Glutamatergic neuron (in vitro differentiated cells): ENCODE data around the gene SERINC5. TPM values are rescaled to one million over a fixed set of nuclear protein-coding genes. Genes with fewer than 3 reads are reported as not detected.

Source experiments
- DNase-seq: peaks from one replicate; pipeline ENCODE4 v3.0.0; 2022
- H3K27ac Mint-ChIP-seq: one replicate; pipeline ENCODE4 v1.8.0; 2020; ENCODE audit warnings: mild to moderate bottlenecking, mixed read lengths, inconsistent platforms; ENCODE audit not compliant: unreplicated experiment
- H3K27me3 Mint-ChIP-seq: one replicate; pipeline ENCODE4 v1.8.0; 2020; ENCODE audit warnings: mild to moderate bottlenecking, moderate library complexity, mixed read lengths, inconsistent platforms; ENCODE audit not compliant: unreplicated experiment
- H3K36me3 Mint-ChIP-seq: one replicate; pipeline ENCODE4 v1.8.0; 2020; ENCODE audit warnings: mild to moderate bottlenecking, mixed read lengths, inconsistent platforms; ENCODE audit not compliant: unreplicated experiment
- H3K4me1 Mint-ChIP-seq: one replicate; pipeline ENCODE4 v1.8.0; 2020; ENCODE audit warnings: mild to moderate bottlenecking, low read depth, mixed read lengths, inconsistent platforms; ENCODE audit not compliant: unreplicated experiment
- H3K4me3 Mint-ChIP-seq: one replicate; pipeline ENCODE4 v1.8.0; 2020; ENCODE audit warnings: mild to moderate bottlenecking, mixed read lengths, inconsistent platforms; ENCODE audit not compliant: unreplicated experiment
- H3K9me3 Mint-ChIP-seq: one replicate; pipeline ENCODE4 v1.8.0; 2020; ENCODE audit warnings: mild to moderate bottlenecking, moderate library complexity, mixed read lengths, inconsistent platforms; ENCODE audit not compliant: unreplicated experiment
- total RNA-seq: library from RNA; stranded (reverse); fragmentation: NEBNext Ultra II Directional; extraction: Animal tissue kit (Norgen Biotek cat#: 25700); gene quantifications from one replicate; pipeline ENCODE4 v1.2.1, GENCODE V29; 2021; ENCODE audit not compliant: unreplicated experiment
- TF ChIP-seq, protein P1 (sequence below): fragments of 200-600 bp; sonication (generic); IDR thresholded peaks from one replicate; pipeline ENCODE4 v1.5.0; 2021; ENCODE audit not compliant: partially characterized antibody, unreplicated experiment

The SERINC5 gene
- total RNA-seq, 1 donor from 2014 or later, result 15.1 TPM

DNA sequence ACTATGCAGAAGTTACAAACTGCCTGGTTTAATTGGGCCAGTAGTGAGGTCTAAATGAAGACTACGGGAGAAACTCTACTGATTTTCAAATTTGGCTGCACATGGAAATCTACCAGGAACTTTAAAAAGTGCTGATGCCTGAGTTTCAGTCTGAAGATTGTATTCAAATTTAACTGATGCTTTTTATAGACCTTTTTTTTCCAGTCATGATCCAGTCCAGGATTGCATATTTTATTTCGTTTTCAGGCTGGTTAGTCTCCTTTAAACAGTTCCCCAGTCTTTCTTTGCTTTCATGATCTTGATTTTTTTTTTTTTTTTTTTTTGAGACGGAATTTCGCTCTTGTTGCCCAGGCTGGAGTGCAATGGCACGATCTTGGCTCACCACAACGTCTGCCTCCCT lies 40.3 kb upstream of the SERINC5 start:
- Mint-ChIP-seq H3K4me3 (no peak overlapping the region), H3K9me3 (peaks cover 3% of the 10 kb centered on the region), H3K27ac (no peak overlapping the region), H3K4me1 (no peaks in the 10 kb centered on the region), H3K36me3 (peaks cover 6% of the 10 kb centered on the region), H3K27me3 (peaks cover 4% of the 10 kb centered on the region)
- DNase-seq, result no peak
- TF ChIP-seq, protein P1, sequence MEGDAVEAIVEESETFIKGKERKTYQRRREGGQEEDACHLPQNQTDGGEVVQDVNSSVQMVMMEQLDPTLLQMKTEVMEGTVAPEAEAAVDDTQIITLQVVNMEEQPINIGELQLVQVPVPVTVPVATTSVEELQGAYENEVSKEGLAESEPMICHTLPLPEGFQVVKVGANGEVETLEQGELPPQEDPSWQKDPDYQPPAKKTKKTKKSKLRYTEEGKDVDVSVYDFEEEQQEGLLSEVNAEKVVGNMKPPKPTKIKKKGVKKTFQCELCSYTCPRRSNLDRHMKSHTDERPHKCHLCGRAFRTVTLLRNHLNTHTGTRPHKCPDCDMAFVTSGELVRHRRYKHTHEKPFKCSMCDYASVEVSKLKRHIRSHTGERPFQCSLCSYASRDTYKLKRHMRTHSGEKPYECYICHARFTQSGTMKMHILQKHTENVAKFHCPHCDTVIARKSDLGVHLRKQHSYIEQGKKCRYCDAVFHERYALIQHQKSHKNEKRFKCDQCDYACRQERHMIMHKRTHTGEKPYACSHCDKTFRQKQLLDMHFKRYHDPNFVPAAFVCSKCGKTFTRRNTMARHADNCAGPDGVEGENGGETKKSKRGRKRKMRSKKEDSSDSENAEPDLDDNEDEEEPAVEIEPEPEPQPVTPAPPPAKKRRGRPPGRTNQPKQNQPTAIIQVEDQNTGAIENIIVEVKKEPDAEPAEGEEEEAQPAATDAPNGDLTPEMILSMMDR, result no peak

- Mint-ChIP-seq H3K9me3 (no peaks in the 10 kb centered on the region), H3K36me3 (no peaks in the 10 kb centered on the region), H3K4me3 (no peak overlapping the region), H3K27ac (no peak overlapping the region), H3K27me3 (no peaks in the 10 kb centered on the region), H3K4me1 (no peaks in the 10 kb centered on the region)
- no peak for DNase-seq
- TF ChIP-seq, protein P1, result no peak
Observed at GRCh38 chr5:80291761-80292160, 35.9 kb upstream of the SERINC5 start.

DNA sequence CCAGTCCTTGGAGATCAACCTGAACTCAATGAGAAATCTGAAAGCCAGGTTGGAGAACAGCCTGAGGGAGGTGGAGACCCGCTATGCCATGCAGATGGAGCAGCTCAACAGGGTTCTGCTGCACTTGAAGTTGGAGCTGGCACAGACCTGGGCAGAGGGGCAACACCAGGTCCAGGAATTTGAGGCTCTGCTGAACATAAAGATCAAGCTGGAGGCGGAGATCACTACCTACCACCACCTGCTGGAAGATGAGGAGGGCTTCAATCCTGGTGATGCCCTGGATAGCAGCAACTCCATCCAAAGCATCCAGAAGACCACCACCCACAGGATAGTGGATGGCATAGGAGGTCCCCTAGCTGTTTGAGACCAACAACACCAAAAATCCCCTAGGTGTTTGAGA lies 33.5 kb upstream of the SERINC5 start:
- H3K36me3 Mint-ChIP-seq, result no peaks in the 10 kb centered on the region
- no peaks in the 10 kb centered on the region for H3K9me3 Mint-ChIP-seq
- H3K4me3 Mint-ChIP-seq, result no peak overlapping the region
- H3K4me1 Mint-ChIP-seq, result no peaks in the 10 kb centered on the region
- no peak overlapping the region for H3K27ac Mint-ChIP-seq
- no peak for DNase-seq
- TF ChIP-seq, protein P1, result no peak
- no peaks in the 10 kb centered on the region for H3K27me3 Mint-ChIP-seq

GRCh38 chr5:80288177-80288576 lies 32.3 kb upstream of the SERINC5 start:
- Mint-ChIP-seq H3K27ac (no peak overlapping the region), H3K4me3 (no peak overlapping the region), H3K4me1 (no peaks in the 10 kb centered on the region), H3K36me3 (no peaks in the 10 kb centered on the region), H3K27me3 (no peaks in the 10 kb centered on the region), H3K9me3 (no peaks in the 10 kb centered on the region)
- no peak for DNase-seq
- TF ChIP-seq, protein P1, result no peak

DNA sequence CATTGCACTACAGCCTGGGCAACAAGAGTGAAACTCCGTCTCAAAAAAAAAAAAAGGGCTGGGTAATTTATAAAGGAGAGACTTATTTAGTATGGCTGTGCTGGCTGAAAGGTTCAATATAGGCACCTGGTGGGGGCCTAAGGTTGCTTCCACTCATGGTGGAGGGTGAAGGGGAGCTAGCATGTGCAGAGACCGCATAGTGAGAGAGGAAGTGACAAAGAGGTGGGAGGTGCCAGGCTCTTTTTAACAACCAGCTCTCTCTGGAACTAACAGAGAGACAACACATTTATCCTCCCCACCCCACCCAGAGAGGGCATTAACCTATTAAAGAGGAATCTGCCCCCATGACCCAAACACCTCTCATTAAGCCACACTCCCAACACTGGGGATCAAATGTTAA lies 28.9 kb upstream of the SERINC5 start:
- no peak for DNase-seq
- TF ChIP-seq, protein P1, result no peak
- Mint-ChIP-seq H3K4me1 (no peaks in the 10 kb centered on the region), H3K4me3 (no peak overlapping the region), H3K36me3 (no peaks in the 10 kb centered on the region), H3K27ac (no peak overlapping the region), H3K27me3 (no peaks in the 10 kb centered on the region), H3K9me3 (no peaks in the 10 kb centered on the region)
